H1 (cell line): ENCODE results near the gene CFAP74. TPM values are rescaled to one million over a fixed set of nuclear protein-coding genes. Genes with fewer than 3 reads are reported as not detected.

Experiments
- CTCF ChIA-PET: fragments of 300-600 bp; sonication (Branson Sonifier 250); formaldehyde crosslinking; loops from one replicate; lab custom pipeline; 2021; ENCODE audit not compliant: partially characterized antibody; lab: Charles Lee
- POLR2A ChIA-PET: fragments of 300-600 bp; sonication (Branson Sonifier 250); formaldehyde crosslinking; loops from one replicate; lab custom pipeline; 2021; ENCODE audit warnings: inconsistent platforms; ENCODE audit not compliant: partially characterized antibody; lab: Charles Lee
- DNase-seq, 2 experiments: peaks; one replicate each; pipeline versions ENCODE4 v3.0.0 to v3.0.0-alpha.2; 2010 to 2022; ENCODE audit warnings: low spot score in 2 of 2, low read depth in 1 of 2, mixed read lengths in 1 of 2
- FAIRE-seq: peaks from 2 replicates; lab custom pipeline; 2011; peaks lifted over from hg19 to GRCh38; lab: Jason Lieb, UNC
- H2AFZ ChIP-seq: 2 replicates; pipeline ENCODE4 v1.8.1; 2012; ENCODE audit warnings: low read length, inconsistent platforms
- H2AK5ac ChIP-seq: 2 replicates; pipeline ENCODE4 v1.6.1; 2013; ENCODE audit warnings: low read depth, low read length
- H2BK120ac ChIP-seq: replicated peaks from 2 replicates; pipeline ENCODE3; 2013; ENCODE audit warnings: low read depth, low read length, inconsistent platforms
- H2BK12ac ChIP-seq: 2 replicates; pipeline ENCODE4 v1.6.1; 2013; ENCODE audit warnings: low read depth, low read length
- H2BK15ac ChIP-seq: 2 replicates; pipeline ENCODE4 v1.6.1; 2013; ENCODE audit warnings: low read length
- H2BK20ac ChIP-seq: 2 replicates; pipeline ENCODE4 v1.6.1; 2013; ENCODE audit warnings: low read length
- H2BK5ac ChIP-seq: 2 replicates; pipeline ENCODE4 v1.6.1; 2013; ENCODE audit warnings: low read depth, low read length
- H3K14ac ChIP-seq: 2 replicates; pipeline ENCODE4 v1.6.1; 2013; ENCODE audit warnings: inconsistent platforms; ENCODE audit not compliant: insufficient read length
- H3K18ac ChIP-seq: 2 replicates; pipeline ENCODE4 v1.6.1; 2013; ENCODE audit warnings: low read length; ENCODE audit errors: extremely low read depth
- H3K23ac ChIP-seq: 2 replicates; pipeline ENCODE4 v1.6.1; 2013; ENCODE audit warnings: inconsistent platforms; ENCODE audit not compliant: insufficient read length
- H3K23me2 ChIP-seq: 2 replicates; pipeline ENCODE4 v1.6.1; 2013; ENCODE audit warnings: low read depth, low read length
- H3K27ac ChIP-seq: 2 replicates; pipeline ENCODE4 v1.6.1; 2011; ENCODE audit warnings: low read depth, low read length, inconsistent platforms
- H3K27me3 ChIP-seq, 4 experiments: replicated peaks in 1 of 4; 1 replicate in 1 of 4; 2 replicates in 3 of 4; pipeline versions ENCODE4 v1.6.1 to v1.8.1; 2011 to 2013; ENCODE audit warnings: low read length in 3 of 4, mild to moderate bottlenecking in 3 of 4, inconsistent platforms in 2 of 4, mixed read lengths in 2 of 4, moderate library complexity in 1 of 4; ENCODE audit not compliant: control insufficient read depth in 3 of 4, insufficient read depth in 3 of 4; ENCODE audit errors: extremely low read depth in 1 of 4
- H3K36me3 ChIP-seq, 4 experiments: 2 replicates each; pipeline versions ENCODE4 v1.6.1 to v1.8.1; 2011 to 2013; ENCODE audit warnings: mild to moderate bottlenecking in 4 of 4, low read length in 3 of 4, moderate library complexity in 2 of 4, control low read depth in 1 of 4, inconsistent platforms in 1 of 4; ENCODE audit not compliant: insufficient read depth in 4 of 4, control insufficient read depth in 2 of 4
- H3K4ac ChIP-seq: replicated peaks from 2 replicates; pipeline ENCODE3; 2013; ENCODE audit warnings: low read length, low read depth, mixed read lengths, inconsistent platforms; ENCODE audit not compliant: insufficient read length
- H3K4me1 ChIP-seq, 4 experiments: replicated peaks in 1 of 4; 1 replicate in 1 of 4; 2 replicates in 3 of 4; pipeline versions ENCODE4 v1.6.1 to v1.8.1; 2011 to 2013; ENCODE audit warnings: low read length in 3 of 4, inconsistent platforms in 2 of 4, mixed read lengths in 1 of 4; ENCODE audit not compliant: insufficient read depth in 4 of 4, control insufficient read depth in 3 of 4
- H3K4me2 ChIP-seq, 2 experiments: 2 replicates each; pipeline versions ENCODE4 v1.6.1 to v1.8.1; 2011 to 2013; ENCODE audit warnings: low read depth in 2 of 2, low read length in 2 of 2, control low read depth in 1 of 2, inconsistent platforms in 1 of 2, mild to moderate bottlenecking in 1 of 2; ENCODE audit not compliant: insufficient read depth in 1 of 2
- H3K4me3 ChIP-seq, 4 experiments: fragments of 200-600, 300-600 bp in 1 of 4; sonication (generic), shearing (Covaris generic), sonication (Bioruptor Twin) in 1 of 4; 2 replicates each; pipeline versions ENCODE4 v1.5.1 to v1.8.1; 2011 to 2016; ENCODE audit warnings: low read length in 4 of 4, low read depth in 3 of 4, control low read depth in 2 of 4, inconsistent platforms in 2 of 4, mild to moderate bottlenecking in 2 of 4, mixed read lengths in 1 of 4, moderate library complexity in 1 of 4; ENCODE audit not compliant: insufficient read depth in 2 of 4; ENCODE audit errors: extremely low read depth in 1 of 4
- H3K56ac ChIP-seq: replicated peaks from 2 replicates; pipeline ENCODE3; 2013; ENCODE audit warnings: low read depth, mild to moderate bottlenecking, mixed read lengths, low read length, inconsistent platforms; ENCODE audit not compliant: insufficient read length
- H3K79me1 ChIP-seq: 2 replicates; pipeline ENCODE4 v1.6.1; 2013; ENCODE audit warnings: low read depth, low read length, control low read depth
- H3K79me2 ChIP-seq, 2 experiments: 2 replicates each; pipeline versions ENCODE4 v1.6.1 to v1.8.1; 2012 to 2013; ENCODE audit warnings: low read length in 2 of 2, mild to moderate bottlenecking in 2 of 2, inconsistent platforms in 1 of 2; ENCODE audit not compliant: insufficient read depth in 2 of 2, control insufficient read depth in 1 of 2
- H3K9ac ChIP-seq, 4 experiments: replicated peaks in 1 of 4; 1 replicate in 1 of 4; 2 replicates in 3 of 4; pipeline versions ENCODE4 v1.6.1 to v1.8.1; 2011 to 2013; ENCODE audit warnings: low read depth in 3 of 4, low read length in 3 of 4, control low read depth in 2 of 4, mild to moderate bottlenecking in 2 of 4, moderate library complexity in 2 of 4, inconsistent platforms in 1 of 4; ENCODE audit errors: extremely low read depth in 1 of 4
- H3K9me3 ChIP-seq, 2 experiments: 2 replicates each; pipeline versions ENCODE4 v1.6.1 to v1.8.1; 2012 to 2013; ENCODE audit warnings: mild to moderate bottlenecking in 2 of 2, moderate library complexity in 2 of 2, control low read depth in 1 of 2, inconsistent platforms in 1 of 2, low read depth in 1 of 2, low read length in 1 of 2, mixed read lengths in 1 of 2; ENCODE audit not compliant: insufficient read depth in 2 of 2
- H4K20me1 ChIP-seq, 2 experiments: replicated peaks in 1 of 2; 2 replicates each; pipeline versions ENCODE3 to v1.8.1; 2011 to 2013; ENCODE audit warnings: inconsistent platforms in 2 of 2, low read length in 2 of 2, mild to moderate bottlenecking in 1 of 2; ENCODE audit not compliant: insufficient read depth in 2 of 2, control insufficient read depth in 1 of 2
- H4K5ac ChIP-seq: 2 replicates; pipeline ENCODE4 v1.6.1; 2013; ENCODE audit warnings: low read length, low read depth, mixed read lengths, inconsistent platforms; ENCODE audit not compliant: insufficient read length
- H4K8ac ChIP-seq: 2 replicates; pipeline ENCODE4 v1.8.0; 2013; ENCODE audit warnings: mild to moderate bottlenecking, moderate library complexity, low read length, inconsistent platforms; ENCODE audit not compliant: insufficient read depth; ENCODE audit errors: extremely low read depth
- H4K91ac ChIP-seq: replicated peaks from 2 replicates; pipeline ENCODE3; 2013; ENCODE audit warnings: low read length, mixed read lengths, inconsistent platforms; ENCODE audit not compliant: insufficient read length
- ASH2L ChIP-seq: fragments of 200-600, 300-600 bp; sonication (generic); IDR thresholded peaks from one replicate; pipeline ENCODE4 v1.7.1; 2017; ENCODE audit warnings: low read length
- BACH1 ChIP-seq: IDR thresholded peaks from 2 replicates; pipeline ENCODE4 v1.6.1; 2012; ENCODE audit warnings: low read length, improper control_type of control experiment
- CHD2 ChIP-seq: IDR thresholded peaks from 2 replicates; pipeline ENCODE4 v1.6.1; 2012; ENCODE audit warnings: low read length, improper control_type of control experiment
- HDAC6 ChIP-seq: IDR thresholded peaks from one replicate; pipeline ENCODE4 v1.7.1; 2012; ENCODE audit warnings: low read depth, mild to moderate bottlenecking, inconsistent platforms, low read length, moderate library complexity
- JUN ChIP-seq: IDR thresholded peaks from 2 replicates; pipeline ENCODE4 v1.6.1; 2011; ENCODE audit warnings: low read depth, mild to moderate bottlenecking, improper control_type of control experiment, low read length
- MAFK ChIP-seq: IDR thresholded peaks from 2 replicates; pipeline ENCODE4 v1.6.1; 2012; ENCODE audit warnings: low read depth, mild to moderate bottlenecking, improper control_type of control experiment, low read length
- NANOG ChIP-seq: IDR thresholded peaks from 2 replicates; pipeline ENCODE4 v1.6.1; 2011; ENCODE audit warnings: low read length, low read depth, mild to moderate bottlenecking, inconsistent platforms; ENCODE audit not compliant: insufficient read depth, poor library complexity, severe bottlenecking
- RBBP5 ChIP-seq: IDR thresholded peaks from 2 replicates; pipeline ENCODE4 v1.7.1; 2012; ENCODE audit warnings: low read depth, mild to moderate bottlenecking, inconsistent platforms, low read length, moderate library complexity, borderline replicate concordance
- SIN3A ChIP-seq, 2 experiments: IDR thresholded peaks in 1 of 2; conservative IDR thresholded peaks in 1 of 2; 2 replicates each; pipeline ENCODE4 v1.6.1; 2011 to 2012; ENCODE audit warnings: low read length in 2 of 2, improper control_type of control experiment in 1 of 2, low read depth in 1 of 2, mild to moderate bottlenecking in 1 of 2
- SIX5 ChIP-seq: IDR thresholded peaks from 2 replicates; pipeline ENCODE4 v1.6.1; 2011; ENCODE audit warnings: mild to moderate bottlenecking, low read depth, low read length
- SUZ12 ChIP-seq: fragments of 200-600 bp; sonication (generic); IDR thresholded peaks from 2 replicates; pipeline ENCODE4 v1.6.1; 2012; ENCODE audit warnings: mild to moderate bottlenecking, inconsistent platforms, low read length, moderate library complexity, mixed read lengths
- TAF7 ChIP-seq: optimal IDR thresholded peaks from 2 replicates; pipeline ENCODE3; 2011; ENCODE audit warnings: low read depth, mild to moderate bottlenecking, inconsistent platforms, low read length, moderate library complexity, borderline replicate concordance
- WGBS, 2 experiments: shearing (Covaris generic) in 1 of 2; methylation state at CpG; one replicate each; pipeline versions ENCODE4 v1.1.6 to v1.1.7; 2013 to 2015; ENCODE audit warnings: low lambda C conversion rate in 2 of 2, mixed read lengths in 2 of 2, inconsistent platforms in 1 of 2, low coverage in 1 of 2, missing lambda C conversion rate in 1 of 2; ENCODE audit not compliant: insufficient replicate concordance in 2 of 2, insufficient coverage in 1 of 2, insufficient read length in 1 of 2; ENCODE audit errors: extremely low coverage in 1 of 2, missing lambda C conversion rate in 1 of 2; 5-methylcytosine and 5-hydroxymethylcytosine counted together
- polyA plus RNA-seq, 7 experiments: library from polyadenylated mRNA; depleted of rRNA in 3 of 7; stranded (reverse) in 5 of 7; unstranded in 2 of 7; fragments of >200 nt in 5 of 7; fragments of 200-250 nt in 2 of 7; gene quantifications; 1 replicate in 5 of 7; 2 replicates in 1 of 7; 4 replicates in 1 of 7; pipeline versions ENCODE4 v1.2.1 to v1.2.3, GENCODE V29; 2011 to 2013; ENCODE audit warnings: missing spikeins in 2 of 7, mixed read lengths in 2 of 7
- total RNA-seq: library from RNA; stranded (reverse); fragmentation: NEBNext Ultra II Directional; extraction: Animal tissue kit (Norgen Biotek cat#: 25700); gene quantifications from 2 replicates; pipeline ENCODE4 v1.2.1, GENCODE V29; 2021

Gene CFAP74
- total and polyA plus RNA-seq, 2 of the 8 experiments (the other 6 are each of a cell fraction or from before 2014, with no cell fraction given): 0.09 to 0.20 TPM

GRCh38 chr1:1925437-1926345 is 77.9 kb downstream of the CFAP74 start:
- no peak overlapping the region for H2BK120ac ChIP-seq
- no peaks in the 10 kb centered on the region for H3K79me1 ChIP-seq
- H2BK12ac ChIP-seq: no peak overlapping the region
- 89% methylated on average over 23 of the region's 27 CpGs; no CpG with 5 or more reads in 1 of the 2 experiments for WGBS, 2 experiments
- no peak overlapping the region for H4K91ac ChIP-seq
- ChIA-PET CTCF (interaction anchor here (1.0 to 3.4 kb wide), 3 partner anchors 18 to 260 kb away, joined by 3 to 21 read pairs (median 5); no protein-coding TSS in a partner anchor), POLR2A (interaction anchor here (0.9 kb wide), 1 partner anchor 16 kb away, joined by 3 read pairs; no protein-coding TSS in a partner anchor)
- FAIRE-seq (no peak), DNase-seq (no peak)
- peaks cover 0 to 15% of the 10 kb centered on the region in 2 experiments; a peak in 1 of 4 replicates for H3K9me3 ChIP-seq
- no peak overlapping the region for H2AK5ac ChIP-seq
- no peak overlapping the region for H3K18ac ChIP-seq
- no peak overlapping the region for H3K23ac ChIP-seq
- H2BK5ac ChIP-seq: no peak overlapping the region
- H2BK15ac ChIP-seq: no peak overlapping the region
- no peaks in the 10 kb centered on the region for H3K36me3 ChIP-seq
- H4K20me1 ChIP-seq: no peaks in the 10 kb centered on the region
- H3K9ac ChIP-seq: no peak overlapping the region
- H4K5ac ChIP-seq: no peak overlapping the region
- no peak overlapping the region for H3K4me3 ChIP-seq
- H2BK20ac ChIP-seq: no peak overlapping the region
- H2AFZ ChIP-seq: no peak overlapping the region
- H3K4me2 ChIP-seq: no peak overlapping the region
- H3K23me2 ChIP-seq: no peaks in the 10 kb centered on the region; the same call in 1 of the 2 replicates
- no peaks in the 10 kb centered on the region; a peak in 1 of 7 replicates for H3K27me3 ChIP-seq
- no peak overlapping the region for H3K27ac ChIP-seq
- no peak overlapping the region for H3K4ac ChIP-seq
- no peak overlapping the region for H3K56ac ChIP-seq
- no peaks in the 10 kb centered on the region for H3K79me2 ChIP-seq
- no peak overlapping the region; the same call in 1 of the 2 replicates for H4K8ac ChIP-seq
- TF ChIP-seq SUZ12 (no peak), JUN (no peak), ASH2L (no peak), SIX5 (no peak), SIN3A (conservative IDR thresholded peaks at IDR 0.05 in 1 of 2, IDR thresholded peaks at IDR 0.05 in 1 of 2; ENCODE audit: low read depth in 1 of 2, low read length in 2 of 2) (no peak), TAF7 (no peak), NANOG (no peak), CHD2 (no peak), MAFK (no peak), HDAC6 (no peak), RBBP5 (no peak), BACH1 (no peak)
- H3K14ac ChIP-seq: no peak overlapping the region
- H3K4me1 ChIP-seq: no peaks in the 10 kb centered on the region; a peak in 2 of 7 replicates
